Gastrocnemius medialis (tissue), 4 donors: ENCODE data around the gene DIAPH3.

Experiments used
- CTCF ChIP-seq, 5 experiments: fragments of 450-650 bp in 3 of 5; fragments of 200-600 bp in 2 of 5; sonication (generic) in 2 of 5; IDR thresholded peaks in 4 of 5; conservative IDR thresholded peaks in 1 of 5; 1 replicate in 4 of 5; 2 replicates in 1 of 5; pipeline ENCODE4 v1.5.1; 2016 to 2019; ENCODE audit warnings: antibody characterized with exemption in 5 of 5, mild to moderate bottlenecking in 3 of 5, moderate library complexity in 3 of 5
- POLR2A ChIP-seq, 2 donors: fragments of 450-650 bp; IDR thresholded peaks; one replicate each; pipeline ENCODE4 v1.6.1; 2017; ENCODE audit warnings: antibody characterized with exemption in 2 of 2, mild to moderate bottlenecking in 2 of 2, moderate library complexity in 2 of 2

GRCh38 chr13:59666504-59666903 is 497.2 kb downstream of the DIAPH3 start:
- TF ChIP-seq POLR2A (IDR thresholded peaks at IDR 0.05) (no peak), CTCF (IDR thresholded peaks at IDR 0.05 in 4 of 5, conservative IDR thresholded peaks at IDR 0.05 in 1 of 5) (no peak)
